PC-3 (cell line): ENCODE data around the gene RNLS. TPM values are rescaled to one million over a fixed set of nuclear protein-coding genes. Genes with fewer than 3 reads are reported as not detected.

ENCODE experiments used
- ATAC-seq: fragments of 200-7000 bp; cut with Tn5 transposase; 2 replicates; pipeline ENCODE4 v1.9.1; 2020; ENCODE audit warnings: mild to moderate bottlenecking, moderate library complexity
- BruUV-seq: library from RNA; stranded (reverse); fragments of 400-500 nt; replicated peaks from 2 replicates; lab custom pipeline; 2021; lab: Mats Ljungman, UMichigan
- CTCF ChIA-PET: fragments of 300-600 bp; sonication (Branson Sonifier 250); formaldehyde crosslinking; loops from one replicate; lab custom pipeline; 2022; ENCODE audit warnings: antibody characterized with exemption; lab: Charles Lee
- POLR2A ChIA-PET: fragments of 300-600 bp; sonication (Branson Sonifier 250); formaldehyde crosslinking; loops from one replicate; lab custom pipeline; 2022; ENCODE audit warnings: antibody characterized with exemption; ENCODE audit not compliant: unreplicated experiment; lab: Charles Lee
- DNase-seq: peaks from one replicate; pipeline ENCODE4 v3.0.0-alpha.2; 2015
- H2AFZ ChIP-seq: fragments of 300-600 bp; sonication (generic); 2 replicates; pipeline ENCODE4 v1.6.0; 2016; ENCODE audit warnings: antibody characterized with exemption, low read length
- H3F3A ChIP-seq: fragments of 300-600 bp; sonication (generic); one replicate; pipeline ENCODE4 v1.6.0; 2017; ENCODE audit warnings: antibody characterized with exemption, low read length, control low read depth, mild to moderate bottlenecking; ENCODE audit not compliant: unreplicated experiment
- H3K27ac ChIP-seq: fragments of 300-600 bp; sonication (generic); 2 replicates; pipeline ENCODE4 v1.5.1; 2016; ENCODE audit warnings: mild to moderate bottlenecking, low read length
- H3K27me3 ChIP-seq: fragments of 300-600 bp; sonication (generic); 2 replicates; pipeline ENCODE4 v1.6.1; 2016; ENCODE audit warnings: low read length, mixed read lengths
- H3K36me3 ChIP-seq: fragments of 300-600 bp; sonication (generic); 2 replicates; pipeline ENCODE4 v1.6.1; 2016; ENCODE audit warnings: low read depth, mixed run types, low read length, mixed read lengths
- H3K4me1 ChIP-seq: fragments of 300-600 bp; sonication (generic); 2 replicates; pipeline ENCODE4 v1.5.1; 2016; ENCODE audit warnings: low read length; ENCODE audit not compliant: insufficient read depth
- H3K4me2 ChIP-seq: fragments of 300-600 bp; sonication (generic); 2 replicates; pipeline ENCODE4 v1.6.0; 2016; ENCODE audit warnings: low read length
- H3K4me3 ChIP-seq: fragments of 300-600 bp; sonication (generic); 2 replicates; pipeline ENCODE4 v1.5.1; 2016; ENCODE audit warnings: mild to moderate bottlenecking, low read length, mixed read lengths
- H3K79me2 ChIP-seq: fragments of 300-600 bp; sonication (generic); 2 replicates; pipeline ENCODE4 v1.6.1; 2017; ENCODE audit warnings: low read length, mixed read lengths
- H3K9ac ChIP-seq: fragments of 300-600 bp; sonication (generic); 2 replicates; pipeline ENCODE4 v1.6.0; 2016; ENCODE audit warnings: mild to moderate bottlenecking, low read length
- H3K9me2 ChIP-seq: fragments of 300-600 bp; sonication (generic); replicated peaks from 2 replicates; pipeline ENCODE4 v1.6.1; 2016; ENCODE audit warnings: mixed run types, low read length, mixed read lengths
- H3K9me3 ChIP-seq: fragments of 300-600 bp; sonication (generic); 2 replicates; pipeline ENCODE4 v1.6.1; 2016; ENCODE audit warnings: low read length, mixed read lengths
- H4K20me1 ChIP-seq: fragments of 300-600 bp; sonication (generic); 2 replicates; pipeline ENCODE4 v1.6.1; 2016; ENCODE audit warnings: low read length, mixed read lengths
- EZH2 ChIP-seq: fragments of 300-600 bp; sonication (generic); IDR thresholded peaks from one replicate; pipeline ENCODE4 v1.6.1; 2017; ENCODE audit warnings: antibody characterized with exemption, mild to moderate bottlenecking, low read length; ENCODE audit not compliant: unreplicated experiment
- EZH2phosphoT487 ChIP-seq: fragments of 300-600 bp; sonication (generic); IDR thresholded peaks from 2 replicates; pipeline ENCODE4 v1.6.1; 2018; ENCODE audit warnings: mild to moderate bottlenecking, antibody characterized with exemption, low read length, borderline replicate concordance
- intact Hi-C: fragments of 100-400 bp; cut with micrococcal nuclease; formaldehyde crosslinking; loops from 2 replicates; pipeline ENCODE4 v1.9.0; 2023
- total RNA-seq: library from RNA; depleted of rRNA; stranded (reverse); fragments of >200 nt; gene quantifications from 2 replicates; pipeline ENCODE4 v1.2.3, GENCODE V29; 2014
- TF ChIP-seq, protein P1 (sequence below): fragments of 300-600 bp; sonication (generic); conservative IDR thresholded peaks from 2 replicates; pipeline ENCODE4 v1.5.1; 2017; ENCODE audit warnings: antibody characterized with exemption, low read depth, mild to moderate bottlenecking, low read length

Gene RNLS
- total RNA-seq, 1 experiment from 2014 or later, result not detected

DNA sequence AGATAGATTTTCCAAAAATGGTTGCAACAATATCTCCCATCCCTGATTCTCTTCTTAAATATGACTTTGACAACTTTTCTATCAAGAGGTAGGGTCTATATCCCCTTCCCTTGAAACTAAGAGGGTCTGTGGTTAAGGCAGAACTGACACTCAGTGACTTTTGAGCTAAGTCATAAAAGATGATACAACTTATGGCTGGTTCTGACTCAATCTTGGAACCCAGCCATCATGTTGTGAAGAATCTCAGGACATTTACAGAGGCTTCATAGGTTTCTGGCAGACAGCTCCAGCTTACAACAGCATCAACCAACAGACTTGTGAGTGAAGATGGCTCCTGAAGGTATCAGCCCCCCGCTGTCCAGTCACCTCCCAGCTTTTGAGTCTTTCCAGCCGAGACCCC lies 203.5 kb downstream of the RNLS start:
- Histone ChIP-seq H3K4me1 (no peaks in the 10 kb centered on the region), H3K4me2 (no peak overlapping the region), H2AFZ (no peak overlapping the region), H3K4me3 (no peak overlapping the region), H3K9me3 (no peaks in the 10 kb centered on the region), H3F3A (no peaks in the 10 kb centered on the region), H3K79me2 (no peaks in the 10 kb centered on the region), H3K9ac (no peak overlapping the region), H3K36me3 (no peaks in the 10 kb centered on the region), H4K20me1 (no peaks in the 10 kb centered on the region), H3K9me2 (no peaks in the 10 kb centered on the region), H3K27me3 (no peaks in the 10 kb centered on the region), H3K27ac (no peak overlapping the region)
- DNase-seq (no peak), ATAC-seq (no peak)
- POLR2A ChIA-PET, result no interaction called here
- intact Hi-C loops, result no loop called here
- BruUV-seq, result no TSS peak
- TF ChIP-seq EZH2 (no peak), EZH2phosphoT487 (no peak)
- TF ChIP-seq, protein P1, sequence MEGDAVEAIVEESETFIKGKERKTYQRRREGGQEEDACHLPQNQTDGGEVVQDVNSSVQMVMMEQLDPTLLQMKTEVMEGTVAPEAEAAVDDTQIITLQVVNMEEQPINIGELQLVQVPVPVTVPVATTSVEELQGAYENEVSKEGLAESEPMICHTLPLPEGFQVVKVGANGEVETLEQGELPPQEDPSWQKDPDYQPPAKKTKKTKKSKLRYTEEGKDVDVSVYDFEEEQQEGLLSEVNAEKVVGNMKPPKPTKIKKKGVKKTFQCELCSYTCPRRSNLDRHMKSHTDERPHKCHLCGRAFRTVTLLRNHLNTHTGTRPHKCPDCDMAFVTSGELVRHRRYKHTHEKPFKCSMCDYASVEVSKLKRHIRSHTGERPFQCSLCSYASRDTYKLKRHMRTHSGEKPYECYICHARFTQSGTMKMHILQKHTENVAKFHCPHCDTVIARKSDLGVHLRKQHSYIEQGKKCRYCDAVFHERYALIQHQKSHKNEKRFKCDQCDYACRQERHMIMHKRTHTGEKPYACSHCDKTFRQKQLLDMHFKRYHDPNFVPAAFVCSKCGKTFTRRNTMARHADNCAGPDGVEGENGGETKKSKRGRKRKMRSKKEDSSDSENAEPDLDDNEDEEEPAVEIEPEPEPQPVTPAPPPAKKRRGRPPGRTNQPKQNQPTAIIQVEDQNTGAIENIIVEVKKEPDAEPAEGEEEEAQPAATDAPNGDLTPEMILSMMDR, result no peak
- CTCF ChIA-PET, result no interaction called here

DNA sequence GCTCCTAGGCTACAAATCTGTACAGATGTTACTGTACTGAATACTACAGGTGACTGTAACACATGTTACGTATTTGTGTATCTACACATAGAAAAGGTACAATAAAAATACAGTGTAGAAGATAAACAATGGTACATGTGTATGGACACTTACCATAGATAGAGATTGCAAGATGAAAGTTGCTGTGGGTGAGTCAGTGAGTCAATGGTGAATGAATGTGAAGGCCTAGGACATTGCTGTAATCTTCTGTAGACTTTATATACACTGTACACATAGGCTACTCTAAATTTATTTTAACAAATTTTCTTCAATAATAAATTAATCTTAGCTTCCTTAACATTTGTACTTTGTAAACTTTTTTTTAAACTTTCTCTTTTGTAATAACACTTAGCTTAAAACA lies 205.6 kb downstream of the RNLS start:
- POLR2A ChIA-PET, result no interaction called here
- Histone ChIP-seq H3K4me1 (no peaks in the 10 kb centered on the region), H3K9ac (no peak overlapping the region), H2AFZ (no peak overlapping the region), H3K9me3 (no peaks in the 10 kb centered on the region), H3K4me2 (no peak overlapping the region), H3K79me2 (no peaks in the 10 kb centered on the region), H3K27me3 (no peaks in the 10 kb centered on the region), H3K9me2 (no peaks in the 10 kb centered on the region), H3F3A (no peaks in the 10 kb centered on the region), H4K20me1 (no peaks in the 10 kb centered on the region), H3K4me3 (no peak overlapping the region), H3K36me3 (no peaks in the 10 kb centered on the region), H3K27ac (no peak overlapping the region)
- ATAC-seq, result no peak
- TF ChIP-seq, protein P1, result no peak
- no peak for TF ChIP-seq EZH2
- TF ChIP-seq EZH2phosphoT487, result no peak
- no TSS peak for BruUV-seq
- CTCF ChIA-PET, result no interaction called here
- DNase-seq, result no peak
- intact Hi-C loops, result no loop called here

DNA sequence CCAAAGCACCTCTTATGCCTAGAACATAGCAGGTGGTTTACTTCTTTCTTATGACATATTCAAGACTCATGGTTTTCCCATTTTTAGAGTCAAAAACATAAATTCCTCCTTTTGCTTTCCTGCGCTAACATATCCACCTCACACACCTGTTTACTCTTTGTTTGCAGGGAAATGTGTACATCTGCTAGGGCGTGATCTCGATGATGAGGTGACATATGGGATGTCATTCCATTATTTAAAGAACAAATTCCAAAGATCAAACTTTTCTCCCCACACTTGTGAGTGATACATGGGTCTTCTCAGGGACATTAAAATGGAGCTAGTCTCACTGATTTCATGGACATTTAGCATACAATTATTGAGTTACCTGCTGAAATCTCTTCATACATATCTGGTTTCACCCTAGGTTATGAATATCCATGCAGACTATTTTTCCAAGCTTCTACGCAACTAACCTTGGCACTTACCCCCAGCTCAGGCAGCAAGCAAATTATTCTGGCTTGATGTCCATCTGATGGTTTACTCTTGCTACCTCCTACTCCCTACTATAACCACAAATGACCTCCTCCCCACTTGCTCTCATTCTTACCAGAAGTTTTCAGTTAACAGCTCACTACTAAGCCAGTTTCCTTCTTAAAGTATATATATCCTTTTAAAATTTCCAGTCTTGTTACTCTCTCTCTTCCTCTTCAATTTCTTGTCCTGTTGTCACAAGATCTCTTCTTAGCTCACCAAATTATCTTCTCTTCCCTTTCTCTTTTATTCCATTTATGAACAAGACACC lies 208.5 kb downstream of the RNLS start:
- H3K27me3 ChIP-seq, result no peaks in the 10 kb centered on the region
- no peaks in the 10 kb centered on the region for H3F3A ChIP-seq
- DNase-seq (no peak), ATAC-seq (no peak)
- no peaks in the 10 kb centered on the region for H3K9me3 ChIP-seq
- H3K4me1 ChIP-seq, result no peaks in the 10 kb centered on the region
- no peaks in the 10 kb centered on the region for H3K36me3 ChIP-seq
- H3K9ac ChIP-seq, result no peak overlapping the region
- TF ChIP-seq EZH2, result no peak
- TF ChIP-seq EZH2phosphoT487, result no peak
- TF ChIP-seq, protein P1, result no peak
- H3K9me2 ChIP-seq, result no peaks in the 10 kb centered on the region
- H2AFZ ChIP-seq, result no peak overlapping the region
- ChIA-PET POLR2A (no interaction called here), CTCF (no interaction called here)
- H3K4me2 ChIP-seq, result no peak overlapping the region
- BruUV-seq, result no TSS peak
- H3K79me2 ChIP-seq, result no peaks in the 10 kb centered on the region
- H4K20me1 ChIP-seq, result no peaks in the 10 kb centered on the region
- H3K4me3 ChIP-seq, result no peak overlapping the region
- no peak overlapping the region for H3K27ac ChIP-seq
- intact Hi-C loops, result no loop called here
